MM.1S (cell line): ENCODE data around the gene EFCAB6.

Source experiments
- DNase-seq: peaks from one replicate; pipeline ENCODE4 v3.0.0-alpha.2; 2015
- H2AFZ ChIP-seq: fragments of 300-600 bp; sonication (generic); 2 replicates; pipeline ENCODE4 v1.6.0; 2016; ENCODE audit warnings: antibody characterized with exemption, low read length
- H3F3A ChIP-seq: fragments of 300-600 bp; sonication (generic); 2 replicates; pipeline ENCODE4 v1.6.1; 2016; ENCODE audit warnings: mild to moderate bottlenecking, antibody characterized with exemption, low read length, moderate library complexity, mixed read lengths; ENCODE audit not compliant: insufficient read depth
- H3K27ac ChIP-seq: fragments of 300-600 bp; sonication (generic); 2 replicates; pipeline ENCODE4 v1.5.1; 2016; ENCODE audit warnings: mild to moderate bottlenecking, low read length
- H3K27me3 ChIP-seq: fragments of 300-600 bp; sonication (generic); replicated peaks from 2 replicates; pipeline ENCODE4 v1.6.0; 2016; ENCODE audit warnings: low read length; ENCODE audit not compliant: insufficient read depth
- H3K36me3 ChIP-seq: fragments of 300-600 bp; sonication (generic); replicated peaks from 2 replicates; pipeline ENCODE4 v1.6.1; 2016; ENCODE audit warnings: mild to moderate bottlenecking, low read length, mixed read lengths; ENCODE audit not compliant: insufficient read depth
- H3K4me1 ChIP-seq: fragments of 300-600 bp; sonication (generic); 2 replicates; pipeline ENCODE4 v1.6.1; 2016; ENCODE audit warnings: low read length, mixed read lengths
- H3K4me2 ChIP-seq: fragments of 300-600 bp; sonication (generic); 2 replicates; pipeline ENCODE4 v1.6.0; 2016; ENCODE audit warnings: low read depth, low read length
- H3K4me3 ChIP-seq: fragments of 300-600 bp; sonication (generic); 2 replicates; pipeline ENCODE4 v1.5.1; 2016; ENCODE audit warnings: low read length, mixed read lengths
- H3K79me2 ChIP-seq: fragments of 300-600 bp; sonication (generic); 2 replicates; pipeline ENCODE4 v1.6.1; 2016; ENCODE audit warnings: mixed run types, low read length, mixed read lengths
- H3K9ac ChIP-seq: fragments of 300-600 bp; sonication (generic); 2 replicates; pipeline ENCODE4 v1.6.1; 2016; ENCODE audit warnings: low read length, mixed read lengths
- H3K9me2 ChIP-seq: fragments of 300-600 bp; sonication (generic); replicated peaks from 2 replicates; pipeline ENCODE4 v1.6.1; 2016; ENCODE audit warnings: mild to moderate bottlenecking, low read length, mixed read lengths; ENCODE audit not compliant: insufficient read depth
- H3K9me3 ChIP-seq: fragments of 300-600 bp; sonication (generic); replicated peaks from 2 replicates; pipeline ENCODE4 v1.6.1; 2016; ENCODE audit warnings: mild to moderate bottlenecking, low read length, mixed read lengths; ENCODE audit not compliant: insufficient read depth
- H4K20me1 ChIP-seq: fragments of 300-600 bp; sonication (generic); 2 replicates; pipeline ENCODE4 v1.6.1; 2016; ENCODE audit warnings: mild to moderate bottlenecking, low read length, moderate library complexity, mixed read lengths; ENCODE audit not compliant: insufficient read depth
- CTCF ChIP-seq: fragments of 300-600 bp; sonication (generic); IDR thresholded peaks from 2 replicates; pipeline ENCODE4 v1.5.1; 2016; ENCODE audit warnings: antibody characterized with exemption, low read length, mixed read lengths
- EZH2 ChIP-seq: fragments of 300-600 bp; sonication (generic); optimal IDR thresholded peaks from 2 replicates; pipeline ENCODE3; 2017; ENCODE audit warnings: low read depth, mild to moderate bottlenecking, antibody characterized with exemption, low read length, mixed read lengths
- EZH2phosphoT487 ChIP-seq: fragments of 300-600 bp; sonication (generic); IDR thresholded peaks from 2 replicates; pipeline ENCODE4 v1.6.1; 2018; ENCODE audit warnings: antibody characterized with exemption, low read length

EFCAB6 gene

GRCh38 chr22:43670513-43670912 lies 141.6 kb downstream of the EFCAB6 start:
- no peaks in the 10 kb centered on the region for H4K20me1 ChIP-seq
- no peaks in the 10 kb centered on the region for H3K4me1 ChIP-seq
- no peak overlapping the region for H3K27ac ChIP-seq
- no peak overlapping the region for H3K9ac ChIP-seq
- TF ChIP-seq CTCF: no peak
- no peak for TF ChIP-seq EZH2
- TF ChIP-seq EZH2phosphoT487: no peak
- H3K4me3 ChIP-seq: no peak overlapping the region
- H3K9me2 ChIP-seq: no peaks in the 10 kb centered on the region
- DNase-seq: no peak
- no peaks in the 10 kb centered on the region for H3K9me3 ChIP-seq
- no peaks in the 10 kb centered on the region for H3F3A ChIP-seq
- H3K36me3 ChIP-seq: no peaks in the 10 kb centered on the region
- H3K4me2 ChIP-seq: no peak overlapping the region
- no peaks in the 10 kb centered on the region for H3K27me3 ChIP-seq
- no peaks in the 10 kb centered on the region for H3K79me2 ChIP-seq
- H2AFZ ChIP-seq: no peak overlapping the region

- H3K4me2 ChIP-seq: no peak overlapping the region
- H3K4me1 ChIP-seq: no peaks in the 10 kb centered on the region
- H3K79me2 ChIP-seq: no peaks in the 10 kb centered on the region
- TF ChIP-seq CTCF: no peak
- TF ChIP-seq EZH2: no peak
- no peak for TF ChIP-seq EZH2phosphoT487
- no peaks in the 10 kb centered on the region for H3K36me3 ChIP-seq
- no peaks in the 10 kb centered on the region for H4K20me1 ChIP-seq
- no peaks in the 10 kb centered on the region for H3K9me2 ChIP-seq
- H2AFZ ChIP-seq: no peak overlapping the region
- no peak overlapping the region for H3K4me3 ChIP-seq
- H3K27me3 ChIP-seq: no peaks in the 10 kb centered on the region
- H3K9me3 ChIP-seq: no peaks in the 10 kb centered on the region
- no peak overlapping the region for H3K9ac ChIP-seq
- no peak overlapping the region for H3K27ac ChIP-seq
- H3F3A ChIP-seq: no peaks in the 10 kb centered on the region
- no peak for DNase-seq
Observed at GRCh38 chr22:43669190-43669589, 142.9 kb downstream of the EFCAB6 start.

- Histone ChIP-seq H3K27me3 (no peaks in the 10 kb centered on the region), H3K36me3 (no peaks in the 10 kb centered on the region), H3K9me2 (no peaks in the 10 kb centered on the region), H3K9ac (no peak overlapping the region), H2AFZ (no peak overlapping the region), H3K4me2 (no peak overlapping the region), H3K4me3 (no peak overlapping the region), H3K9me3 (no peaks in the 10 kb centered on the region), H3K27ac (no peak overlapping the region), H3K79me2 (no peaks in the 10 kb centered on the region), H4K20me1 (no peaks in the 10 kb centered on the region), H3K4me1 (no peaks in the 10 kb centered on the region), H3F3A (no peaks in the 10 kb centered on the region)
- no peak for DNase-seq
- no peak for TF ChIP-seq CTCF
- TF ChIP-seq EZH2phosphoT487: no peak
- no peak for TF ChIP-seq EZH2
Observed at GRCh38 chr22:43667656-43668055, 144.4 kb downstream of the EFCAB6 start.
